ENCODE measurements around the gene DGKH. TPM values are rescaled to one million over a fixed set of nuclear protein-coding genes. Genes with fewer than 3 reads are reported as not detected.

DGKH gene
- total and polyA plus RNA-seq, 2 of the 13 experiments (the other 11 are each of a cell fraction or from before 2014, with no cell fraction given): 0.01 to 0.13 TPM

GRCh38 chr13:42271337-42272114, 223.1 kb downstream of the DGKH start (continued):
- TF ChIP-seq SOX5 (CRISPR knock-in tag; IDR thresholded peaks at IDR 0.05; ENCODE audit: borderline replicate concordance) (peak; percentile 29; the same call in 1 of the 2 replicates), PPARG (CRISPR knock-in tag; conservative IDR thresholded peaks at IDR 0.05) (0 out of 2 replicates have a peak, but pooled peaks have one; percentile 26), ZNF747 (CRISPR knock-in tag; IDR thresholded peaks at IDR 0.05; ENCODE audit: borderline replicate concordance) (0 out of 2 replicates have a peak, but pooled peaks have one; percentile 61), ZNF598 (CRISPR knock-in tag; IDR thresholded peaks at IDR 0.05; ENCODE audit: borderline replicate concordance) (peak; percentile 69; the same call in 1 of the 2 replicates), HOMEZ (CRISPR knock-in tag; IDR thresholded peaks at IDR 0.05; ENCODE audit: low read depth) (peak; percentile 76; the same call in 1 of the 2 replicates), MTF1 (CRISPR knock-in tag; IDR thresholded peaks at IDR 0.05) (peak; percentile 90; the same call in 1 of the 2 replicates), ZNF816 (CRISPR knock-in tag; IDR thresholded peaks at IDR 0.05; ENCODE audit: borderline replicate concordance) (peak; percentile 61; the same call in 1 of the 2 replicates), ZNF841 (CRISPR knock-in tag; IDR thresholded peaks at IDR 0.05; ENCODE audit: borderline replicate concordance) (peak; percentile 20; the same call in 1 of the 2 replicates), HIVEP1 (CRISPR knock-in tag; IDR thresholded peaks at IDR 0.05) (peak; percentile 72), MTA1 (CRISPR knock-in tag; IDR thresholded peaks at IDR 0.05; ENCODE audit: borderline replicate concordance) (no peak), CAMTA2 (CRISPR knock-in tag; IDR thresholded peaks at IDR 0.05; ENCODE audit: borderline replicate concordance) (0 out of 2 replicates have a peak, but pooled peaks have one; percentile 33), HDAC2 (CRISPR knock-in tag; IDR thresholded peaks at IDR 0.05) (peak; percentile 28; the same call in 1 of the 2 replicates), FIP1L1 (IDR thresholded peaks at IDR 0.05; ENCODE audit: borderline replicate concordance, insufficient read depth, low read depth, low read length) (no peak), ZNF75D (CRISPR knock-in tag; IDR thresholded peaks at IDR 0.05; ENCODE audit: borderline replicate concordance) (peak; percentile 67; the same call in 1 of the 2 replicates), ZHX2 (IDR thresholded peaks at IDR 0.05; ENCODE audit: low read depth) (no peak), ZHX2 (CRISPR knock-in tag; IDR thresholded peaks at IDR 0.05; ENCODE audit: borderline replicate concordance) (peak; percentile 91; the same call in 1 of the 2 replicates), ZNF276 (CRISPR knock-in tag; IDR thresholded peaks at IDR 0.05; ENCODE audit: low read depth) (peak; percentile 78), ZNF652 (CRISPR knock-in tag; IDR thresholded peaks at IDR 0.05; ENCODE audit: borderline replicate concordance, low read depth) (peak; percentile 80), RBAK (CRISPR knock-in tag; IDR thresholded peaks at IDR 0.05) (no peak), EEA1 (CRISPR knock-in tag; IDR thresholded peaks at IDR 0.05; ENCODE audit: borderline replicate concordance) (no peak)
